IMR-90 (cell line): Measurements from ENCODE around the gene HAX1. TPM values are rescaled to one million over a fixed set of nuclear protein-coding genes. Genes with fewer than 3 reads are reported as not detected.

ENCODE experiments used
- ATAC-seq: fragments of 200-7000 bp; cut with Tn5 transposase; 2 replicates; pipeline ENCODE4 v1.9.1; 2020; ENCODE audit warnings: low read depth, mild to moderate bottlenecking, moderate library complexity
- BruUV-seq: library from RNA; stranded (reverse); fragments of 400-500 nt; replicated peaks from 2 replicates; lab custom pipeline; 2021; lab: Mats Ljungman, UMichigan
- CTCF ChIA-PET: fragments of 300-600 bp; formaldehyde crosslinking; extraction: SDS; loops from one replicate; lab custom pipeline; 2021; ENCODE audit warnings: antibody characterized with exemption; lab: Yijun Ruan, JAX
- POLR2A ChIA-PET: fragments of 300-600 bp; sonication (Branson Sonifier 250); formaldehyde crosslinking; loops from one replicate; lab custom pipeline; 2022; ENCODE audit warnings: antibody characterized with exemption; ENCODE audit not compliant: unreplicated experiment; lab: Charles Lee
- DNase-seq: peaks from one replicate; pipeline ENCODE4 v3.0.0; 2013
- H2AFZ ChIP-seq: replicated peaks from 2 replicates; pipeline ENCODE3; 2013; ENCODE audit warnings: low read length, mild to moderate bottlenecking; ENCODE audit not compliant: poor library complexity
- H2AK5ac ChIP-seq: 2 replicates; pipeline ENCODE4 v1.6.1; 2013; ENCODE audit warnings: low read depth, low read length, inconsistent platforms
- H2AK9ac ChIP-seq: replicated peaks from 2 replicates; pipeline ENCODE3; 2013; ENCODE audit warnings: mild to moderate bottlenecking, low read depth, low read length, moderate library complexity; ENCODE audit not compliant: poor library complexity
- H2BK120ac ChIP-seq: 2 replicates; pipeline ENCODE4 v1.6.1; 2013; ENCODE audit warnings: low read depth, low read length, inconsistent platforms
- H2BK15ac ChIP-seq: 3 replicates; pipeline ENCODE4 v1.6.1; 2013; ENCODE audit warnings: low read depth, low read length, inconsistent platforms
- H2BK20ac ChIP-seq: 2 replicates; pipeline ENCODE4 v1.6.1; 2013; ENCODE audit warnings: low read depth, mild to moderate bottlenecking, inconsistent platforms, low read length, moderate library complexity
- H2BK5ac ChIP-seq: 2 replicates; pipeline ENCODE4 v1.6.1; 2013; ENCODE audit warnings: mild to moderate bottlenecking, low read depth, low read length, inconsistent platforms; ENCODE audit not compliant: poor library complexity, severe bottlenecking
- H3K14ac ChIP-seq: replicated peaks from 2 replicates; pipeline ENCODE4 v1.6.1; 2013; ENCODE audit warnings: low read depth, low read length, inconsistent platforms
- H3K18ac ChIP-seq: 2 replicates; pipeline ENCODE4 v1.6.1; 2013; ENCODE audit warnings: low read depth, low read length, control low read depth
- H3K23ac ChIP-seq: 2 replicates; pipeline ENCODE4 v1.6.1; 2013; ENCODE audit warnings: low read depth, low read length, inconsistent platforms
- H3K27ac ChIP-seq: 2 replicates; pipeline ENCODE4 v1.5.1; 2013; ENCODE audit warnings: mild to moderate bottlenecking, control low read depth, low read length; ENCODE audit not compliant: insufficient read depth
- H3K27me3 ChIP-seq: 2 replicates; pipeline ENCODE4 v1.6.1; 2013; ENCODE audit warnings: low read length; ENCODE audit not compliant: control insufficient read depth, insufficient read depth
- H3K36me3 ChIP-seq: 2 replicates; pipeline ENCODE4 v1.6.1; 2013; ENCODE audit warnings: low read length, mixed read lengths; ENCODE audit not compliant: control insufficient read depth, insufficient read depth
- H3K4ac ChIP-seq: 2 replicates; pipeline ENCODE4 v1.6.1; 2013; ENCODE audit warnings: low read depth, low read length, inconsistent platforms
- H3K4me1 ChIP-seq: 2 replicates; pipeline ENCODE4 v1.6.1; 2013; ENCODE audit warnings: low read length, mixed read lengths; ENCODE audit not compliant: control insufficient read depth, insufficient read depth
- H3K4me2 ChIP-seq: 2 replicates; pipeline ENCODE4 v1.6.1; 2013; ENCODE audit warnings: low read depth, mild to moderate bottlenecking, control low read depth, low read length, moderate library complexity
- H3K4me3 ChIP-seq: 2 replicates; pipeline ENCODE4 v1.5.1; 2013; ENCODE audit warnings: low read depth, mild to moderate bottlenecking, control low read depth, low read length, moderate library complexity; ENCODE audit not compliant: insufficient read depth
- H3K56ac ChIP-seq: 2 replicates; pipeline ENCODE4 v1.6.1; 2013; ENCODE audit warnings: low read length, inconsistent platforms; ENCODE audit not compliant: insufficient read depth; ENCODE audit errors: extremely low read depth
- H3K79me1 ChIP-seq, 2 experiments: 2 replicates each; pipeline ENCODE4 v1.6.1; 2013; ENCODE audit warnings: low read length in 2 of 2, inconsistent platforms in 1 of 2, low read depth in 1 of 2
- H3K9ac ChIP-seq: 2 replicates; pipeline ENCODE4 v1.6.1; 2013; ENCODE audit warnings: low read depth, low read length, control low read depth
- H3K9me1 ChIP-seq: 2 replicates; pipeline ENCODE4 v1.6.1; 2013; ENCODE audit warnings: low read length, inconsistent platforms; ENCODE audit not compliant: insufficient read depth
- H3K9me3 ChIP-seq: 2 replicates; pipeline ENCODE4 v1.6.1; 2013; ENCODE audit warnings: low read length; ENCODE audit not compliant: control insufficient read depth, insufficient read depth
- H4K20me1 ChIP-seq: 2 replicates; pipeline ENCODE4 v1.6.1; 2013; ENCODE audit warnings: low read length, inconsistent platforms; ENCODE audit not compliant: insufficient read depth
- H4K5ac ChIP-seq: 2 replicates; pipeline ENCODE4 v1.6.1; 2013; ENCODE audit warnings: mild to moderate bottlenecking, low read depth, low read length, control low read depth
- H4K8ac ChIP-seq, 2 experiments: 2 replicates each; pipeline ENCODE4 v1.6.1; 2013; ENCODE audit warnings: low read depth in 2 of 2, low read length in 2 of 2, control low read depth in 1 of 2, inconsistent platforms in 1 of 2
- H4K91ac ChIP-seq: 2 replicates; pipeline ENCODE4 v1.6.1; 2013; ENCODE audit warnings: low read depth, low read length, inconsistent platforms; ENCODE audit not compliant: insufficient read depth
- CEBPB ChIP-seq: IDR thresholded peaks from 2 replicates; pipeline ENCODE4 v1.6.1; 2012; ENCODE audit warnings: low read depth, low read length, improper control_type of control experiment
- MXI1 ChIP-seq: IDR thresholded peaks from 2 replicates; pipeline ENCODE4 v1.6.1; 2012; ENCODE audit warnings: low read depth, mild to moderate bottlenecking, low read length, moderate library complexity, borderline replicate concordance
- SMC3 ChIP-seq: fragments of 150-350 bp; IDR thresholded peaks from 2 replicates; pipeline ENCODE4 v1.6.1; 2016; ENCODE audit warnings: low read depth, mild to moderate bottlenecking, antibody characterized with exemption, low read length, moderate library complexity
- WGBS, 2 experiments: methylation state at CpG; one replicate each; pipeline versions ENCODE4 v1.1.5 to v1.1.7; 2013; ENCODE audit warnings: missing lambda C conversion rate in 2 of 2; ENCODE audit not compliant: insufficient read length in 1 of 2; ENCODE audit errors: extremely low coverage in 2 of 2; 5-methylcytosine and 5-hydroxymethylcytosine counted together
- dilution Hi-C: fragments of 300-500 bp; cut with HindIII; formaldehyde crosslinking; loops from one replicate; pipeline ENCODE4 v1.14.3; 2018; ENCODE audit warnings: low sequenced_read_pairs; ENCODE audit not compliant: unreplicated experiment
- in situ Hi-C: fragments of 300-500 bp; cut with MboI; formaldehyde crosslinking; loops from 3 replicates; pipeline ENCODE4 v1.14.3; 2019; ENCODE audit warnings: low sequenced_read_pairs, inconsistent platforms, mixed read lengths
- intact Hi-C: fragments of 100-400 bp; cut with micrococcal nuclease; formaldehyde crosslinking; loops from 2 replicates; pipeline ENCODE4 v1.10.0; 2022
- polyA plus RNA-seq, 3 experiments: library from polyadenylated mRNA; depleted of rRNA; stranded (reverse); fragments of >200 nt; gene quantifications; 2 replicates each; pipeline ENCODE4 v1.2.3, GENCODE V29; 2012; ENCODE audit warnings: low replicate concordance in 1 of 3
- total RNA-seq: library from RNA; depleted of rRNA; stranded (reverse); fragments of >200 nt; gene quantifications from 2 replicates; pipeline ENCODE4 v1.2.3, GENCODE V29; 2012
- TF ChIP-seq, protein P1 (sequence below): fragments of 150-350 bp; IDR thresholded peaks from 2 replicates; pipeline ENCODE4 v1.6.1; 2017; ENCODE audit warnings: mild to moderate bottlenecking, antibody characterized with exemption, low read length, low read depth
- TF ChIP-seq, protein P2 (sequence below): fragments of 150-350 bp; IDR thresholded peaks from 2 replicates; pipeline ENCODE4 v1.6.1; 2016; ENCODE audit warnings: low read depth, mild to moderate bottlenecking, low read length, moderate library complexity, borderline replicate concordance

HAX1 gene
- total and polyA plus RNA-seq, 2 of the 4 experiments (the other 2 are of a cell fraction) = 117 to 146 TPM

DNA sequence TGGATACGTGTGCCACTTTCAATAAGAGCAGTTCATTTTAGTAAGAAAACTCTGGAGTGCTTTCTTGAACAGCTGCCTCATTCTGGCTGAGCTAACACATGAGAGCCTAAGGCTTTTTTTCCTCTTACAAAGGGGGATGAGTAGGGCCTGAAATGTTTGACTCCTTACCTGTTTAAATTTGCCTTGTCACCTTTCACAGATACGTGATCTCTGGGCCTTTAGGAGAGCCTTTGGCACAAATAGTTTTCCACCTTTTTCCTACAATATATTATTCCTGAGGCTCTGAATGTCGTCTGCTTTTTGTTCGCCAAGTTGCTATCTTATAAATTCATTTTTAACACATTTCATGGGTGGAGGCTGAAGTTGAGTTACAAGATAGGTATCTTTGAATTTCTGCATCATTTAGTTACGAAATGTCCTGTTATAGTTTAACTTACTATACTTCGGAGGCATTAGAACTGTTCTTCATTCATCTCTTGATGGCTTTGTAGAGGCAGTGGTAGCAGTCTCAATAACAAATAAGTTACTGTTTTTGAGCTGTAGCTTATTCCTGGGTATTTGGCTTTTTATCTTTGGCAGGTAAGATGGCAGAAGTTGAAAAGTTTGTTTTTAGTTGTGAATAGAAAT is 34.4 kb upstream of the HAX1 start:
- H3K14ac ChIP-seq = no peak overlapping the region
- no peak overlapping the region for H2BK15ac ChIP-seq
- no peak overlapping the region for H2BK5ac ChIP-seq
- peaks cover 26% of the 10 kb centered on the region; the same call in 1 of the 2 replicates for H4K20me1 ChIP-seq
- no CpG with 5 or more reads among the region's 6 CpGs for WGBS, 2 experiments
- no peak overlapping the region for H2AFZ ChIP-seq
- ATAC-seq (no peak), DNase-seq (no peak)
- no peak overlapping the region for H3K9ac ChIP-seq
- no peak overlapping the region for H3K27ac ChIP-seq
- no peaks in the 10 kb centered on the region for H3K4me1 ChIP-seq
- no peaks in the 10 kb centered on the region for H3K9me3 ChIP-seq
- TF ChIP-seq SMC3 (no peak), MXI1 (no peak), CEBPB (no peak)
- TF ChIP-seq, protein P1, sequence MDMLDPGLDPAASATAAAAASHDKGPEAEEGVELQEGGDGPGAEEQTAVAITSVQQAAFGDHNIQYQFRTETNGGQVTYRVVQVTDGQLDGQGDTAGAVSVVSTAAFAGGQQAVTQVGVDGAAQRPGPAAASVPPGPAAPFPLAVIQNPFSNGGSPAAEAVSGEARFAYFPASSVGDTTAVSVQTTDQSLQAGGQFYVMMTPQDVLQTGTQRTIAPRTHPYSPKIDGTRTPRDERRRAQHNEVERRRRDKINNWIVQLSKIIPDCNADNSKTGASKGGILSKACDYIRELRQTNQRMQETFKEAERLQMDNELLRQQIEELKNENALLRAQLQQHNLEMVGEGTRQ = no peak
- TF ChIP-seq, protein P2, sequence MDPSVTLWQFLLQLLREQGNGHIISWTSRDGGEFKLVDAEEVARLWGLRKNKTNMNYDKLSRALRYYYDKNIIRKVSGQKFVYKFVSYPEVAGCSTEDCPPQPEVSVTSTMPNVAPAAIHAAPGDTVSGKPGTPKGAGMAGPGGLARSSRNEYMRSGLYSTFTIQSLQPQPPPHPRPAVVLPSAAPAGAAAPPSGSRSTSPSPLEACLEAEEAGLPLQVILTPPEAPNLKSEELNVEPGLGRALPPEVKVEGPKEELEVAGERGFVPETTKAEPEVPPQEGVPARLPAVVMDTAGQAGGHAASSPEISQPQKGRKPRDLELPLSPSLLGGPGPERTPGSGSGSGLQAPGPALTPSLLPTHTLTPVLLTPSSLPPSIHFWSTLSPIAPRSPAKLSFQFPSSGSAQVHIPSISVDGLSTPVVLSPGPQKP = no peak
- BruUV-seq = no TSS peak
- no peaks in the 10 kb centered on the region; the same call in 1 of the 2 replicates for H3K9me1 ChIP-seq
- H3K4me3 ChIP-seq = no peak overlapping the region
- H2BK120ac ChIP-seq = no peak overlapping the region
- dilution Hi-C loops = no loop called here
- no peak overlapping the region for H2AK5ac ChIP-seq
- in situ Hi-C loops = no loop called here
- H3K27me3 ChIP-seq = no peaks in the 10 kb centered on the region
- H3K56ac ChIP-seq = no peak overlapping the region
- no peak overlapping the region for H3K4me2 ChIP-seq
- H3K4ac ChIP-seq = no peak overlapping the region
- no peak overlapping the region for H2AK9ac ChIP-seq
- intact Hi-C loops = no loop called here
- no peak overlapping the region for H3K18ac ChIP-seq
- H4K91ac ChIP-seq = no peak overlapping the region
- no peak overlapping the region for H4K5ac ChIP-seq
- ChIA-PET CTCF (no interaction called here), POLR2A (no interaction called here)
- H2BK20ac ChIP-seq = no peak overlapping the region
- H3K79me1 ChIP-seq = peaks cover 19 to 45% of the 10 kb centered on the region in 2 experiments; a peak in 3 of 4 replicates
- peaks cover 58% of the 10 kb centered on the region for H3K36me3 ChIP-seq
- H4K8ac ChIP-seq = no peak overlapping the region
- no peak overlapping the region for H3K23ac ChIP-seq
